Stimulated activated CD8-positive, alpha-beta memory T cell treated with anti-CD3 and anti-CD28 coated beads, Interleukin-7, amount 100 ng/mL, for 1 hour (primary cell): Measurements from ENCODE around the gene ACAP3.

Experiments
- DNase-seq, 2 donors: peaks; one replicate each; pipeline ENCODE4 v3.0.0-alpha.2; 2020; ENCODE audit warnings: low read depth in 2 of 2

Gene ACAP3

GRCh38 chr1:1302951-1303509, 4.7 kb downstream of the ACAP3 start:
- DNase-seq = no peak

- no peak for DNase-seq
These were observed 5.7 kb downstream of the ACAP3 start for GRCh38 chr1:1302006-1302430.

GRCh38 chr1:1300352-1300739, 7.4 kb downstream of the ACAP3 start:
- DNase-seq = no peak

- DNase-seq = no peak
These were observed 7.9 kb downstream of the ACAP3 start for GRCh38 chr1:1299686-1300351.

GRCh38 chr1:1298861-1299685, 8.7 kb downstream of the ACAP3 start:
- no peak for DNase-seq

- no peak for DNase-seq
These were observed 9.8 kb downstream of the ACAP3 start for GRCh38 chr1:1297802-1298424.

- DNase-seq = no peak
These were observed 11.4 kb downstream of the ACAP3 start for GRCh38 chr1:1296070-1297061.

GRCh38 chr1:1295154-1295923, 12.4 kb downstream of the ACAP3 start:
- DNase-seq = no peak

GRCh38 chr1:1294250-1294890, 13.4 kb downstream of the ACAP3 start:
- no peak for DNase-seq

- no peak for DNase-seq
These were observed 14.2 kb downstream of the ACAP3 start for GRCh38 chr1:1293263-1294249.

- no peak for DNase-seq
These were observed 14.9 kb downstream of the ACAP3 start for GRCh38 chr1:1292851-1293250.

GRCh38 chr1:1292442-1292779, 15.3 kb downstream of the ACAP3 start:
- no peak for DNase-seq

- DNase-seq = peak in 1 of 2 donors; percentile 37
These were observed 15.9 kb downstream of the ACAP3 start for GRCh38 chr1:1291548-1292441.

GRCh38 chr1:1291023-1291528, 16.7 kb downstream of the ACAP3 start:
- no peak for DNase-seq

GRCh38 chr1:1290238-1290731, 17.4 kb downstream of the ACAP3 start:
- DNase-seq = peak in 1 of 2 donors; percentile 29

- DNase-seq = no peak
These were observed 20.2 kb downstream of the ACAP3 start for GRCh38 chr1:1287288-1288110.
